ENCODE data around the gene ENOX1. TPM values are rescaled to one million over a fixed set of nuclear protein-coding genes. Genes with fewer than 3 reads are reported as not detected.
A peak's percentile ranks its signal among the peaks of the same experiment; 100 is the strongest.

Gene ENOX1
- total RNA-seq, 1 experiment from 2014 or later = 1.5 TPM

DNA sequence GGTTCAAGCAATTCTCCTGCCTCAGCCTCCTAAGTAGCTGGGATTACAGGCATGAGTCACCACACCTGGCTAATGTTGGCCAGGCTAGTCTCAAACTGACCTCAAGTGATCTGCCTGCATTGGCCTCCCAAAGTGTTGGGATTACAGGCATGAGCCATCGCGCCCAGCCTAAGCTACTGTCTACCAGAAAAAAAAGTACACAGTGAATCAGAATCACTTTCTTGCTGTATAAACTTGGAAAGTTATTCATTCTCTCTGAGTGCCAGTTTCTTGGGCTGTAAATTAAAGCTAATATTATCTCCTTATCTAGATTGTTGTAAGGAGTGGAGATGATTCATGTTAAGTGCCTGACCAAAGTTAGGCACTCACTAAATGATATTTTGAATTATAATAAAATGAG, 242.8 kb downstream of the ENOX1 start:
- TF ChIP-seq, protein P1, sequence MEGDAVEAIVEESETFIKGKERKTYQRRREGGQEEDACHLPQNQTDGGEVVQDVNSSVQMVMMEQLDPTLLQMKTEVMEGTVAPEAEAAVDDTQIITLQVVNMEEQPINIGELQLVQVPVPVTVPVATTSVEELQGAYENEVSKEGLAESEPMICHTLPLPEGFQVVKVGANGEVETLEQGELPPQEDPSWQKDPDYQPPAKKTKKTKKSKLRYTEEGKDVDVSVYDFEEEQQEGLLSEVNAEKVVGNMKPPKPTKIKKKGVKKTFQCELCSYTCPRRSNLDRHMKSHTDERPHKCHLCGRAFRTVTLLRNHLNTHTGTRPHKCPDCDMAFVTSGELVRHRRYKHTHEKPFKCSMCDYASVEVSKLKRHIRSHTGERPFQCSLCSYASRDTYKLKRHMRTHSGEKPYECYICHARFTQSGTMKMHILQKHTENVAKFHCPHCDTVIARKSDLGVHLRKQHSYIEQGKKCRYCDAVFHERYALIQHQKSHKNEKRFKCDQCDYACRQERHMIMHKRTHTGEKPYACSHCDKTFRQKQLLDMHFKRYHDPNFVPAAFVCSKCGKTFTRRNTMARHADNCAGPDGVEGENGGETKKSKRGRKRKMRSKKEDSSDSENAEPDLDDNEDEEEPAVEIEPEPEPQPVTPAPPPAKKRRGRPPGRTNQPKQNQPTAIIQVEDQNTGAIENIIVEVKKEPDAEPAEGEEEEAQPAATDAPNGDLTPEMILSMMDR (IDR thresholded peaks at IDR 0.05; ENCODE audit: unreplicated experiment) = no peak
- Mint-ChIP-seq H3K4me3 (ENCODE audit: low read depth, unreplicated experiment) (no peak overlapping the region), H3K4me1 (ENCODE audit: low read depth, unreplicated experiment) (no peaks in the 10 kb centered on the region), H3K27ac (ENCODE audit: unreplicated experiment) (no peak overlapping the region), H3K36me3 (ENCODE audit: insufficient read depth, unreplicated experiment) (no peaks in the 10 kb centered on the region), H3K27me3 (ENCODE audit: unreplicated experiment) (no peaks in the 10 kb centered on the region), H3K9me3 (ENCODE audit: low read depth, unreplicated experiment) (no peaks in the 10 kb centered on the region)
- intact Hi-C loops (cut with micrococcal nuclease; ENCODE audit: unreplicated experiment) = no loop called here
- peak; percentile 5 for DNase-seq
- CTCF ChIA-PET = interaction anchor here (1.0 kb wide), 1 partner anchor 8 kb away, joined by 7 read pairs; no protein-coding TSS in a partner anchor
- BruUV-seq (replicated peaks) = no TSS peak

DNA sequence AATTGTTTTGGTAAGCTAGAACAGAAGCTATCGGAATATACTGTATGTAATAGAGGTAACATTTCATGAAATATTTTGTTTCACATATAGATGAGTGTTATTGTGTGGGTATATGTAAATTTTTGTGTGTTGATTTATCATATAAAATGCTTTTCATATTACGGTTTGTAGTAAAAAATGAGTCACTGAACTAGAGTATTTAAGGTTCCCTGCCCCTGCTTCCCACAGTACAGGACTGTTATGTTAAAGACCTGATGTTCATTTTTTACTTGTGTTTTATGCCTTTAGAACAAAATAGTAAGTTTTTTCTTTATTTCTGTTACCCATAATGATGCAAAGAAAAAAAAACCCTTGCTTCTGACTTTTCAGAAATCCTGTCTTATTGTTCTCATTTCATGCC, 243.4 kb downstream of the ENOX1 start:
- H3K4me3 Mint-ChIP-seq (ENCODE audit: low read depth, unreplicated experiment) = no peak overlapping the region
- intact Hi-C loops (cut with micrococcal nuclease; ENCODE audit: unreplicated experiment) = no loop called here
- no peaks in the 10 kb centered on the region for H3K9me3 Mint-ChIP-seq (ENCODE audit: low read depth, unreplicated experiment)
- CTCF ChIA-PET = interaction anchor here (1.0 kb wide), 1 partner anchor 9 kb away, joined by 7 read pairs; no protein-coding TSS in a partner anchor
- H3K4me1 Mint-ChIP-seq (ENCODE audit: low read depth, unreplicated experiment) = no peaks in the 10 kb centered on the region
- TF ChIP-seq, protein P1 (IDR thresholded peaks at IDR 0.05; ENCODE audit: unreplicated experiment) = no peak
- H3K27ac Mint-ChIP-seq (ENCODE audit: unreplicated experiment) = no peak overlapping the region
- DNase-seq = no peak
- no peaks in the 10 kb centered on the region for H3K27me3 Mint-ChIP-seq (ENCODE audit: unreplicated experiment)
- H3K36me3 Mint-ChIP-seq (ENCODE audit: insufficient read depth, unreplicated experiment) = no peaks in the 10 kb centered on the region
- BruUV-seq (replicated peaks) = no TSS peak

DNA sequence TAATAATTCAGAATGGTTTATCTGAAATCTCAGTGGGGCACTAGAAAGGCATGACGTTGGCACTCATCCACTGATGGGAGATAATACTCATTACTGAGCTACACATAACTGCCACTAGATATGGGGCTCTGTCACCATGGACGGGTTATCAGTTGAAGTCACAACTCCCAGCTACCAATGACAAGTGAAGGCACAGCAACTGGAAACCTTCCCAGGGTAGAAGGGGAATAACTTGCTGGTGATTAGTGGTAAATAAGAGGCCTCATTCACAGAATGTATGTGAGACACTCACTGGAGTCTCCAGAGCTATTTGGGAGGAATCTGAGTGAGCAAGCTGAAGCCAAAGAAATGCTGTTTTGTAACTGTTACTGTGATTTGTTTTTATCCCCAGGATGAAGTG, 249.6 kb downstream of the ENOX1 start:
- intact Hi-C loops (cut with micrococcal nuclease; ENCODE audit: unreplicated experiment) = no loop called here
- BruUV-seq (replicated peaks) = no TSS peak
- Mint-ChIP-seq H3K4me1 (ENCODE audit: low read depth, unreplicated experiment) (no peaks in the 10 kb centered on the region), H3K36me3 (ENCODE audit: insufficient read depth, unreplicated experiment) (no peaks in the 10 kb centered on the region), H3K27me3 (ENCODE audit: unreplicated experiment) (no peaks in the 10 kb centered on the region), H3K4me3 (ENCODE audit: low read depth, unreplicated experiment) (no peak overlapping the region), H3K9me3 (ENCODE audit: low read depth, unreplicated experiment) (no peaks in the 10 kb centered on the region), H3K27ac (ENCODE audit: unreplicated experiment) (no peak overlapping the region)
- CTCF ChIA-PET = no interaction called here
- no peak for DNase-seq
- TF ChIP-seq, protein P1 (IDR thresholded peaks at IDR 0.05; ENCODE audit: unreplicated experiment) = no peak

DNA sequence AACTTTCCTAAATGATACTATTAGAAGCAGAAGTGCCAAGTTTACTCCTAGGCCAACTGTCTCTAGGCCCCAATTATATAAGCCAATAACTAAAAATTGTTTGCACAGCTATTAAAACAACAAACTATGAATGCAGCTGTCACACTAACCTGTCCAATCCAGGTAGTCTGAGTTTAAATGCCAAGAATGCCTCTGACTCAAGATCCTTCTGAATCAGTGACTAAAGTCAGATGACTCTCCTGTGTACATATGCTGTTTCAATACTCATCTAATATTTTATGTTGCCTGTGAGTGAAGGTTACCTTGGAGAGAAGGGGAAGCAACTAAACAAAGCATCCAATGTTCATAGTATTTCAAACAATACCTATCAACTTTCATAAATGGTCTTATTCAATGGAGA, 257.0 kb downstream of the ENOX1 start:
- Mint-ChIP-seq H3K4me3 (ENCODE audit: low read depth, unreplicated experiment) (no peak overlapping the region), H3K27ac (ENCODE audit: unreplicated experiment) (no peak overlapping the region), H3K9me3 (ENCODE audit: low read depth, unreplicated experiment) (peaks cover 2% of the 10 kb centered on the region), H3K36me3 (ENCODE audit: insufficient read depth, unreplicated experiment) (no peaks in the 10 kb centered on the region), H3K27me3 (ENCODE audit: unreplicated experiment) (no peaks in the 10 kb centered on the region), H3K4me1 (ENCODE audit: low read depth, unreplicated experiment) (peaks cover 8% of the 10 kb centered on the region)
- CTCF ChIA-PET = no interaction called here
- DNase-seq = no peak
- TF ChIP-seq, protein P1 (IDR thresholded peaks at IDR 0.05; ENCODE audit: unreplicated experiment) = no peak
- intact Hi-C loops (cut with micrococcal nuclease; ENCODE audit: unreplicated experiment) = no loop called here
- no TSS peak for BruUV-seq (replicated peaks)
